LNCAP (cell line): ENCODE data around the gene ABHD15.

Experiments
- TF ChIP-seq, protein P1 (sequence below): fragments of 450-650 bp; IDR thresholded peaks from 2 replicates; pipeline ENCODE4 v1.5.1; 2017; ENCODE audit warnings: mild to moderate bottlenecking

The ABHD15 gene

DNA sequence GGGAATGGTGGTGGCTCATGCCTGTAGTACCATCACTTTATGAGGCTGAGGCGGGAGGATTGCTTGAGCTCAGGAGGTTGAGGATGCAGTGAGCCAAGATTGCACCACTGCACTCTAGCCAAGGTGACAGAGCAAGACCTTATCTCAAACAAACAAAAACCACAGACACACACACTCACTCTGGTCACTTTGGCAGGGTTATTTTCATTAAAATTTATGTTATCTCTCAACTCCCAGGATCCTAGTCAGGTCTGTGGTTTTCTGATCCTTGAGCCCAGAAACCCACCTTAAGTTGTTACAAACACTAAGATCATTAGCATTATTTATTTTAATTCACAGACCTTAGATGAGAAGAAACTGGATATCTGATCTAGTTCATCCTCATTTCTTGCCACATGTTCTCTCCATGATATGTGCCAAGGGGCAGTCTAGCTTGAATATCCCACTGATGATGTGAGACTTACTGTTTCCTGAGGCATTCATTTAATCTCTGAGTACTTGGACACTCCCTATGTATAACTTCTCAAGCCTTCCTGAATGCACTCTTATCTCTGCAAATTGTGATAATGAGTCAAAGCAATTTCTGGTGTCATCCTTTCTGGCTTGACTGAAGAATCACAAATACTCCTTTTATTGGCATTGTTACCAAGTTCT, 9.6 kb downstream of the ABHD15 start:
- TF ChIP-seq, protein P1, sequence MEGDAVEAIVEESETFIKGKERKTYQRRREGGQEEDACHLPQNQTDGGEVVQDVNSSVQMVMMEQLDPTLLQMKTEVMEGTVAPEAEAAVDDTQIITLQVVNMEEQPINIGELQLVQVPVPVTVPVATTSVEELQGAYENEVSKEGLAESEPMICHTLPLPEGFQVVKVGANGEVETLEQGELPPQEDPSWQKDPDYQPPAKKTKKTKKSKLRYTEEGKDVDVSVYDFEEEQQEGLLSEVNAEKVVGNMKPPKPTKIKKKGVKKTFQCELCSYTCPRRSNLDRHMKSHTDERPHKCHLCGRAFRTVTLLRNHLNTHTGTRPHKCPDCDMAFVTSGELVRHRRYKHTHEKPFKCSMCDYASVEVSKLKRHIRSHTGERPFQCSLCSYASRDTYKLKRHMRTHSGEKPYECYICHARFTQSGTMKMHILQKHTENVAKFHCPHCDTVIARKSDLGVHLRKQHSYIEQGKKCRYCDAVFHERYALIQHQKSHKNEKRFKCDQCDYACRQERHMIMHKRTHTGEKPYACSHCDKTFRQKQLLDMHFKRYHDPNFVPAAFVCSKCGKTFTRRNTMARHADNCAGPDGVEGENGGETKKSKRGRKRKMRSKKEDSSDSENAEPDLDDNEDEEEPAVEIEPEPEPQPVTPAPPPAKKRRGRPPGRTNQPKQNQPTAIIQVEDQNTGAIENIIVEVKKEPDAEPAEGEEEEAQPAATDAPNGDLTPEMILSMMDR, result no peak

DNA sequence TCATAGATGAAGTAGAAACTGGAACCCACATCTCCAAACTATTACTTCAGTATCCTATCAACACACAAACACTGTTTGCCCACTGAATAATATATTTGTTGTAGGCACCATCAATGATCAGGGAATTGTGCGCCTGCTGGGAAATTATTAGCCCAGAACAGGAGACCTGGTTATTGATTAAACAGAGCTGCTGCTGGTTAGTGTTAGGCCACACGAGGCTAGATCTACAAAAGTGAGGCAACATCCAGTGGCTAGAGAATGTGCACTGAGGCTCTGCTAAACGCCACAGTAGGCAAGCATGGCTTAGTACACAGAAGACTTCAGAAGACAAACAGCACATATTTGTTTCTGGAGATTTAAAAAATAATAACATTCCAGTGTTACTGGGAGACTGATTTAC, 11.0 kb downstream of the ABHD15 start:
- TF ChIP-seq, protein P1, result no peak

- TF ChIP-seq, protein P1, result no peak
These were observed 17.5 kb downstream of the ABHD15 start for GRCh38 chr17:29549177-29549923.

- TF ChIP-seq, protein P1, result no peak
These were observed 20.0 kb downstream of the ABHD15 start for GRCh38 chr17:29546830-29547229.

DNA sequence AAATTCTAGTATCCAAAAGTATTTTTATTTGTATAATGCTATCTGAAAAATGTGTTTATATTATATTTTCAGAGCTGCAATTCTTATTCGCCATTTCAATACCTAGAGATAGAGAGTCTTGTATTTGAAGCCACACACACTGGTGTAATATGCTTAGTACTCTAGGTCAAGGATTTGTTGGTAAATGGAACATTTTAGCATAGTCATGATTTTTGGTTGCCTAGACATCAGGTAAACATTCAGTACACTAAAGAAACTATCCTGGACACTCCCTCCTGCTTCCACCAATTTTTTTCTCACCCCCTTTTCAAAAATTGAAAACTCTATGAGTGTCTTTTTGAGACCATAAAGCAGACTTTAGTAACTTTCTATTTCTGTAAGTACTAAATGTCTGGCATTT, 20.8 kb downstream of the ABHD15 start:
- TF ChIP-seq, protein P1, result no peak

- TF ChIP-seq, protein P1, result no peak
These were observed 22.8 kb downstream of the ABHD15 start for GRCh38 chr17:29544066-29544465.

DNA sequence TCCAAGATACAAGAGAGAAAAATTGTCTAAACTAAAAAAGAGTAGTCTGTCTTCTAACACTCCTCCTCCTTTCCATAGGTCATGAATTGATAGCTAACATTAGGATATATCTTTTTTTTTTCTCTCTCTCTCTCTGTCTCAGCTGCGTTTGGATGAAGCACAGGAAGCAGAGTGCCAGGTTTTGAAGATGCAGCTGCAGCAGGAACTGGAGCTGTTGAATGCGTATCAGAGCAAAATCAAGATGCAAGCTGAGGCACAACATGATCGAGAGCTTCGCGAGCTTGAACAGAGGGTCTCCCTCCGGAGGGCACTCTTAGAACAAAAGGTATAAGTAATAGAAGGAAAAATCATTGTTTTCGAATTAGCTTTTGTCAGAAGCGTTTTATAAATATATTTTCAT, 32.9 kb downstream of the ABHD15 start:
- TF ChIP-seq, protein P1, result no peak
